Astrocyte of the hippocampus (primary cell): ENCODE measurements around the gene CLIC3.
A peak's percentile ranks its signal among the peaks of the same experiment; 100 is the strongest.
"Not testable (repeated sequence)": the region's sequence is repeated elsewhere in the genome, so short reads cannot be mapped to it uniquely, and the experiment has no call there.

Experiments
- DNase-seq: peaks from one replicate; pipeline ENCODE4 v3.0.0; 2011; ENCODE audit warnings: low read depth, low spot score

Gene CLIC3, protein sequence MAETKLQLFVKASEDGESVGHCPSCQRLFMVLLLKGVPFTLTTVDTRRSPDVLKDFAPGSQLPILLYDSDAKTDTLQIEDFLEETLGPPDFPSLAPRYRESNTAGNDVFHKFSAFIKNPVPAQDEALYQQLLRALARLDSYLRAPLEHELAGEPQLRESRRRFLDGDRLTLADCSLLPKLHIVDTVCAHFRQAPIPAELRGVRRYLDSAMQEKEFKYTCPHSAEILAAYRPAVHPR

DNA sequence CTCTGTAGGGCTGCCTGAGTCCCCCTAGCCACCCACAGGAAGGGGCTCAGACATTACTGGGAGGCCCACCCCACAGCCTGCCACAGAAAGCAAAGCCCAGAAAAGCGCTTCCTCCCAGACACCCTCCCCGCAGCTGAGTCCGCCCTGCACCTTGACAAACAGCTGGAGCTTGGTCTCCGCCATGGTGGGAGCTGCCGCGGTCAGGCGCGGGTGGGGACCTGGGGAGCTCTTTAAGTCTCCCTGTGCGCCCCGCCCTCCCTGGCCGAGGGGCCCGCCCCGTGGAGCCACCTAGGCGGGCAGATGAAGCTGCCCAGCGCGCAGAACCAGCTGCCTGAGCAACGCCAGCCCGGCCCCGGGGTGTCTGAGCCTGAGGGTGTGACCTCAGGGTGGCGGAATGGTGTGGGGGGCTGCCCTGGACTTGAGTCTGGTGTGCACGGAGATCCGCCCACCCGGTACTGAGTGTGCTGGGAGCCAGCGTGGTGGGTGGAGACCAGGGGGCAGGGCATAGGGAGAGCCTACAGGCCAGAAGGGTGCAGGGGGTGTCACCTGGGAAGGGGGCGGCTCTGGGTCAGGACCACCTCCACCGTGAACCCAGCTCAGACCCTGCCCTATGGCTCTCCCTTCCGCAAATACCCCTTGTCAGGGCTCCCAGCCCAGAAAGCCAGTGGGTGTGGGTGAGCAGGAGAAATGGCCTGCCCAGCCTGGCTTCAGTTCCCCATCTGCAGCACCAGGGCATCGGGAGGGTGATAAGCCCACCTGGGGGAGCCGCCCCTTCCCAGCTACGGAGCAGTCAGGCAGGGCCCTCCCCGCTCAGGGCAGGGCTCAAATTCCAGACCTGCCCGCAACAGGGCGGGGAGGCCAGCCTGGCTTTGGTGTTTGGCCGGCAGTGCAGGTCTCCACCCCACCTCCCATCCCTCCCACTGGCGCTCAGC lies at the start of gene CLIC3:
Gene CLIC3, minus strand, starts transcription at position 208 of the 932 bp plus-strand sequence. Its CDS starts 25 bp downstream, at position 183.
- peak; percentile 55 for DNase-seq

DNA sequence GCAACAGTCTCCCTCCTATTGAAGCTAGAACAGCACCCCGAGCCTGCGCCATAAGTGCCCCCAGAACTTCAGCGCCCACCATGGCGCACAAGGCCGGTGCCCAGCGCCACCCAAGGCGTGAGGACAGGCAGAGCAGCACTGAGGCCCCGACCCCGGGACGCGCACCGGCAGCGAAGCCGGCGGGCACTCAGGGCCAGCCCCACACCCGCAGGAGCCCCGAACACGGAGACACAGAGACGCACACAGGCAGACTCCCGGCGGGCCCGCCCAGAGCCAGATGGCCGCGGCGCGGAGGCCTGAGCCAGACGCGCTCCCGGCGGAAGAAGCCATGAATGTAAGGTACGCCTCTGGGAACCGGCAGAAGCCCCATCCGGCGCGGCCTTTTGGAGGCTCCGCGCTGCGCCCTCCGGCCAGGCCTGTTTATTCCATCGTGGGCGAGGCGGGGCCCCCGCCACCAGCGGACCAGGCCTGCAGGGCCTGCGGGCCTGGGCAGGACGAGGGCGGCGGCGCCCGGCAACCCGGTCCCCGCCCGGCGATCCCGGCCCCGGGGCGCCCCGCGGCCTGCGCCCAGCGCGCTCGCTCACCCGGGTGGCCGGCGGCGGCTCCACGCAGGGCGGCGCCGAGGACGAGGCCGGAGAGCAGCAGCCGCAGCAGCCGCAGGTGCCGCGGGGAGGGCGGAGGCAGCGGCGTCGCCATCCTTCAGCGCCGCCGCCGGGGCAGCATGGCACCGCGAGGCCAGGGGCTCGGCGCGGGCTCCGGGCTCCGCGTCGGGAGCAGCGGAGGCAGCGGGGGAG lies 49.1 kb upstream of the CLIC3 start:
- DNase-seq = peak; percentile 75

DNA sequence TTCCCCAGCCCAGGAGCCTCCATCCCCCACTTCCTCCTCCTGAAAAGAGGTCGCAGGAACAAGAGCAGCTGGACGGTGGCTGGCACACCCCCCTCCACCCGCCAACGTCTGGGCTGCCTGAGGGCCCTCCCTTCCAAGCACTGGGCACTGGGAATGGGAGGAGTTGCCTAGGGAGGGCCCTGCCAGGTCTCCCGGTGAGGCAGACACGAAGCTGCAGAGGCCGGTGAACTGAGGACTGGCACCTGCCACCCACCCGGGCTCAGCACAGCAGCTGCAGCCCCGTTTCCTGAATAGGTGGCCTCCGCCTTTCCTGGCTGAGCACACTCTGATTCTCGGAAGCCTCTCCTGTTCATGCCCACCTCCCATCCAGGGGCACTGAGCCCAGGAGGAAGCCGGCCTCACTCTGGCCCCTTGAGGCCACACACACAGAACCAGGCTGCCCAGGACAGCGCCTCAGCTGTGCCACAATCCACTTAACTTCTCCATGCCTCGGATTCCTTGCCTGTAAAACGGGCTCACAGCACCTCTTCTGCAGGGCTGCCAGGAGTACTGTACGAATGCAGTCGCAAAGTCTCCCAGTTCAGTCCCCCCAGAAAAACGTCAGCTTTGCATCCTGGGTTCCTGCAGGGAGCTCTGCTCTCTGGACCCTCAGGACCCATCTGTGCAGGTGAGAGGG lies 48.3 kb upstream of the CLIC3 start:
- no peak for DNase-seq

DNA sequence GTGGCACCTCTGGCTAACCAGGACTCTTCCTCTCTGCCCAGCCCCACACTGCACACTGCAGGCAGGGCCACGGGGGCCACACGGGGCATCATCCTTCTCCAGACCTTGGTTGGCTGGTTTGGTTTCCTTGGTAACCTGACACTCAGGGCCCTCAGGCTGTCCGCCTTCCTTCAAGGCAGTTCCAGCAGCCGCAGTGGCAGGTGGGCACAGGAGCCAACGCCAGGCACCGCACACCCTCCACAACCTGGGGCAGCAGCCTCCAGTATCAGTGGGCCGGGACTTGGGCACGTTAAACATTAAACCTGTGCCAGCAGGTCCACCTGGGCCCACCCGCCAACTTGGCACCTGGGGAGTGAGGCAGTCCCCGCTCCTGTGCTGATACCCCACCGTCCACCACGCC lies 47.7 kb upstream of the CLIC3 start:
- no peak for DNase-seq

DNA sequence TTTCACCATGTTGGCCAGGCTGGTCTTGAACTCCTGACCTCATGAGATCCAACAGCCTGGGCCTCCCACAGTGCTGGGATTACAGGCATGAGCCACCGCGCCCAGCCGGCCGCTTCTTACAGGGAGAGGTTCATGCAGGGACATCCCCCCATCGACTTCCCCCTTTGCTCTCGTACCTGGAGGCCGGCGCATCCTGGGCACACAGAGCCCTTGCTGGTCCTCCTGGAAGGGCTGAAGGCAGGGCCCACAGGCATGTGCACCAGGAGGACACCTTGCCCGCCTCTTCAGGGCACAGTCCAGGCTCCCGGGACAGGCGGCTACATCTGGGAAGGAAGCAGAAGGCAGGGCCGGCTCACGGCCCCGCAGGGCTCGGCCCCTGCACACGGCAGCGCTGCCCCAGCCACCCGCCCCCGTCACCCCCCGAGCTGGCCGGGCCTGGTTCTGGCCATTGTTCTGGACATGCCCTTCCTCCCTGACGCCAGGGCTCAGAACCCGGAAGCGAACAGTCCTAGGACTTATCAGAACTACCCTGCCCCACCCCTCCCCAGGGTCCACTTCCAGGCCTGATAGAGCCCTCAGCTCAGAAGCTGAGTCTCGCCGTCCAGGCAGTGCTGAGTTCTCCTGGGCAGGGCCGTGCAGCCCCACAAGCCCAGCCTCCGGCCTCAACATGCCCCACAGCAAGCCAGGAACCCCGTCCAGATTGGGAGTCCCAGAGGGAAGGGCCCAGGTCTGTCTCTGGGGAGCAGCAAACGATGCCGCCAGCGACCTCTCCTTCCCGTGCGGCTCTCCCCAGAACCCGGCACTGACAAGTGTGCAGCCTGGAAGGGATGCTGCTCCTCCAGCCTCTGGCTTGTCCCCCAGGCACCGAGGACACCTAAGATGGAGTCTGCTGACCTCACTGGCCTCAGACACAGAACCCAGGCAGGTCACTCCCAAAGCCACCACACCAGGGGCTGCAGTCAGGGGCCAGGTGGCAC lies 46.7 kb upstream of the CLIC3 start:
- no peak for DNase-seq

DNA sequence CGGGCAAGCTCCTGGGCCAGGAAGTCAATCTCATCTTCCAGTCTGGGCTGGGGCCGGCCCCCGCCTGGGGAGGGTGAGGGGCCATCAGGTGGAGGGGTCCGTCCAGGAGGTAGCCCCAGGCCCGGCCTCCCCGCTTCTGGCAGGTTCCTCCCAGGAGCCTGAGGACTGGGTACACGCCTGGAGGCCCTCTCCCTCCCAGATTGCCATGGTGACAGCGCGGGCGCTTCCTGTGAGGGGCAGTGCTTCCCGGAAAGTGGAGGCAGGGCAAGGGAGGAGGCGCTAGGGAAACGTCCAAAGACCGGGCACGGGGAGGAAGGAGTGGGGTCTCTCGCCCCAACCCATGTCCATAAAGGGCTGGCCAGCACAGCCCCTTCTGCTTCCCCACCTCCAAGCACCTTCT lies 44.8 kb upstream of the CLIC3 start:
- DNase-seq = no peak

DNA sequence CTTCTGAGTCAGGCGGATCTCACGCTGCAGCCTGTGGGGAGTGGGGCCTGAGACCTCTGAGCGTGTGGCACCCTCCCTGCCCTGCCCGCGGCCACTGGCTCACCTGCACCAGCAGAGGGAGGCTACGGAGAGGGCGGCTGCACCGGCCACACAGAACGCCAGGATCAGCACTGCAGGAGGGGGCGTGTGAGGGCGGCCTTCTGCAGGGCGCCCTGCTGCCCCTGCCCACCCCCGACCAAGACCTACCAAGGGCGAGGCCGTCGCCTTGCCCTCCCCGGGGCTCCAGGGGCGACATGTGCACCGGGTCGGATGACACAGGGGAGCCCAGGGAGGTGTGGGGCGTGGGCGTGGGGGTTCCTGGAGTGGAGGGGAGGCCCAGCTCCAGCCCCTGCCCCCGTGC lies 44.2 kb upstream of the CLIC3 start:
- DNase-seq = no peak

DNA sequence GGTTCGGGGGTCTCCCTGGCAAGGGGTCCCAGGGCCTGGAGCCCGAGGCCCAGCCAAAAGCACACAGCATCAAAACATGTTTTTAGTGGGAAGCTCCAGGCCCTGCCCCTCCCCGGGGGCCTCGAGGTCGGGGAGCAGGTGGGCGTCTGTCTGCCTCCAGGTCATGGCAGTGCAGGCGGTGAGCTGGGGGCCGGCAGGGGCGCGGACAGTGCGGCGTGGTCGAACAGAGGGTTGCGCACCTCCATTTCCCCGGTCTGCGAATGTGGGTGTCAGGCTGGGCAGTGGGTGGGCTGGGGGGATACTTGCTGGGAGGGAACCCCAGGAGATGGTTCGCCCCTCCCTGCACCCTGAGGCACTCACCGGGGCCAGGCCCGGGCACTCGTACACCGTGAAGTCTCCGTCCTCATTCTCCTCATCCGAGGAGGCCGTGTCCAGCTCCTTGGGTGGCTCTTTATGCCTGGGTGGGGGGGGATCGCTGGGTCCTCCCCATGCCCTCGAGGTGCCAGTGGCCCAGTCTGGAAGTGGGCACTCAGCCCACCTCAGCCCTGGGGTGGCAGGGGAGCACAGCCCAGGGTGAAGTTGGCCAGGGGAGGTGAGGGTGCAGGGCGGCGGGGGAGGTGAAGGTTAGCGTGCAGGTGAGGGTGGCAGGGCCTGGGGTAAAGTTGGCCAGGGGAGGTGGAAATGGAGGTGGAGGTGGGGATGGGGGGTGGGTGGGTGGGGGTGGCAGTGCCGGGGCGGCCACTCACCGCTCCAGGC lies 43.4 kb upstream of the CLIC3 start:
- DNase-seq = no peak

DNA sequence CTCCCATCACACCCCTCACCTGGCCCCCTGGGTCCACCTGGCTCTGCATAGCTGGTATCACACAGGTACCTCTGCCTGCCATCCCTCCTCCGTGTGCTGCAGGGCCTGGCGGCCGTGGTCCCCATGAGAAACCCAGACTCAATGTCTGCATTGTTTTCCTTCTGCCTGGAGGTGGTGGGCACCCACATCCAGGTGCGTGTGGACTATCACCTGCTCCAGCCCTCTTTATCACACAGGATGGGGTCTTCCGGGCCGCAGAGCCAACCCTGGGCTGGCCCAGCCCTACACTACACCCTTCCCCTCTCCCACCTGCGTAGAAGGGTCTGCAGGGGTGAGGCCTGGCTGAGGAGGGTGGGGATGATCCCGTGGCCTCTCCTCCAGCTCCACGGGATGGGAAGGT lies 42.5 kb upstream of the CLIC3 start:
- no peak for DNase-seq

DNA sequence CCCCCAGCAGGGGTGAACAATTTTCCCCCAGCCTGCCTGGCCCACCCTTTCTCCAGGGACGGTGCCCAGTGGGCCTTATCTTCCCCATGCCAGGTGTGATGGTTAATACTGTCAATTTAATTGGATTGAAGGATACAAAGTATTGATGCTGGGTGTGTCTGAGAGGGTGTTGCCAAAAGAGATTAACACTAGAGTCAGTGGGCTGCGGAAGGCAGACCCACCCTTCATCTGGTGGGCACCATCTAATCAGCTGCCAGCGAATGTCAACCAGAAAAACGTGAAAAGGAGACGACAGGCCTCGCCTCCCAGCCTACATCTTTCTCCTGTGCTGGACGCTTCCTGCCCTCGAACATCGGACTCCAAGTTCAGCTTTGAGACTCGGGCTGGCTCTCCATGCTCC lies 41.1 kb upstream of the CLIC3 start:
- no peak for DNase-seq

DNA sequence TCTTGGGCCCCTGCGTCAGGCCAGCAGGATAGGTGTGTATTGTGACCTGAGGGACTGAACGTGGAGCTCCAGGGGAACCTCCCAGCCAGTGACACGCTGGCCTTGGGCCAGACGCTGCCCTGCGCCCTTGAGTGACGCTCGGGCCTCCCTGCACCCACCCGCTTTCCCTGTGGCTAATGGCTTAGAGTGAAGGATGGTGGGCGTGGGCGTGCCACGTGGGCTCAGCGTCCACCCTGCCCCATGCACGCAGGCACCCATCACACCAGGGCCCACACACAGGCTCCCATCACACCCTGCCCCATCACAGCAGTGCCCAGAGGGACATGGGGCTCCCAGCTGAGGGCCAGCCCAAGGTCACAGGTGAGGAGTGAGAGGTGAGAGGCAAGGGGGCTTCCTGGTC lies 40.7 kb upstream of the CLIC3 start:
- no peak for DNase-seq

DNA sequence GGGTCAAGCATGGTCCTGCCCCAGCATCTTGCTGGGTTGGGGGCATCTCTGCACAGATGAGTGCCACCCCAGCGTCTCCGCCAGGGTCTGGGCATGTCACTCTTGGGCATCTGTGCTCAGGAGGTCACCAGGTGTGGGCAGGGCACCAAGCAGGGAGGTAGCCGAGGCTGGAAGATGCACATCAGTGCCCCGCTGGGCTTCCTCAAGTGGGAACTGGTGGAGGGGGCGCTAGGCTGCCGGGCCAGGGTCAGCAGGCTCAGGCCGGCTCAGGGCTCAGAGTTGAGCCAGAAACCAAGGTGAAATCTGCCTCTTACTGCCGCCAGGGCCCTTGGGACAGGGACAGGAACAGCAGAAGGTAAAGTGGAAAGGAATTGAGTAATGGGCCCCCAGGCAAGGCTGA lies 39.6 kb upstream of the CLIC3 start:
- DNase-seq = no peak

DNA sequence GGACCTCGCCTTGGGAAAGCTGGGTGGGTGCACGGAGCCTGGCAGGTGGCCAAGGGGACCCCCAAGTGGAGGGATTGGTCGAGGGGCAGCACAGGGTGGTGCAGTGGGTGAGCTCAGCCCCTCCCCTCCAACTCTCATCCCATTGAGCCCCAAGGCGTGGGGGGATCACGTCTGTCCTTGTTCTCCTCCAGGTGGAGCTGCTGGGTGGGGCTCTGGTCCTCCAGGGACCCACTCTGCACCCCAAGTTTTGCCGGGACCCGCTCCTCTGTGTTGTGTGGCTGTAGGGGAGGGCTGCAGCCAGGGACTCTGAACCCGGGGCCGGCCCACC lies 39.1 kb upstream of the CLIC3 start:
- no peak for DNase-seq

DNA sequence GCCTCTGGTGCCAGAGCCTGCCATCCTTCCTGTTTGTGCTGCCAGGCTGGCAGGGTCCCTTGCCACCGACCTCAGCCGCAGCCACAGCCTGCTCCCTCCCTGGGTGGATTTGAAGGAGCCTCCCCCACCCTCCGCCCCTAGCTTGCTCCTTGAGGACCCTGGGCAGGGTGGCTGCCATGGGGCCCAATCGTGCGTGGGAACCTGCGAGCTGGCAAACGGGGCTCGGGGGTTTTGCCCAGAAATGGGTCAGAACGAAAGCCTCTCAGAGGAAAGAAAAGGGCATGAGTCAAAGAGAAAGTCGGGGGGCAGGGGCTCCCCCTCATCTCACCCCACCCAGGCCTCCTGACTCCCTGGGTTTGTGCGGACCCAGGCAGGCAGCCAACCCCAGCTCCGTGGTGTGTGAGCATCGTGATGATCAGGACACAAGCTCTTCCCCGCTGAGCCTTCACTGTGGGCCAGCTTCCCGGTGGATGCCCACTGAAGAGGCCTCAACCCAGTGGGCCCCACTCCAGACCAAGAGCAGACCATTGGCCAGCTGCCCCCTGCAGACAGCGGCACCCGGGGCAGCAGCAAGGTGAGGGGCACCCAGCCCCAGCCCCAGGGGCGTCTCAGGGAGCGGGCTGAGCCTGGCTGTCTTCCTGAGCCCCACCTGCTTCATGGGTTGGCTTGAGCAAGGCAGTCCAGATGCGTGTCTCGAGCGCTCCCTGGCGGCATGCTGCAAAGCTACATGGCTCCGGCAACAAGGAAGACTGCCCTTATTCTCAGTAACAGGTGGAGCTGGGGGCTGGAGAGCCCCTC lies 38.5 kb upstream of the CLIC3 start:
- peak; percentile 90 for DNase-seq

DNA sequence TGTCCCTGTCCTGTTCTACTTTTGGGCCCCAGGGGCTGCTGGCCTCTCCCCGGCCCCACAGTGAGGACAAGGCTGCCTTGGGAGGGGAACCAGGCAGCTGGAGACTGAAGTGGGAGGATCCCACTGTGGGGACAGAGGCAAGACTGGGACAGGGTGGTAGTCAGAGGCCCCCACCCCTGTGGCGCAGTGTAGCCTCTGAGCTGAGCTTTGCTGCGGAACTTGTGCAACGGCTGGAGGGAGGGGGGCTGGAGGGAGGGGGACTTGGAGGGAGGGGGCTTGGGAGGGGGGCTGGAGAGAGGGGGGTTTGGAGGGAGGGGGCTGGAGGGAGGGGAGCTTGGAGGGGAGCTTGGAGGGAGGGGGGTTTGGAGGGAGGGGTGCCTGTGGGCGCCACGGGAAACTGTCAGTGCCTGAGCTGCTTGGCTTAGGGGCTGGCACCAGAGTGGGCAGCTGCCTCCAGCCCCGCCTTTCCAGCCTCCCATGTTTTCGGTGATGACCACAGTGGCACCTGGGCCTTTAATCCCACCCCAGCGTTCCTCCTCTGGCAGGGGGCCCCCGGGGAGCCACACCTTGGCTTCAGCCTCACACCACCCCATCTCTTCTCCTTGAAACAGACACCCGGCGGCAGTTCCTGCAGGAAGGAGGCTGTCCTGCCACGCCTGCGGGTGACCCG lies 37.8 kb upstream of the CLIC3 start:
- DNase-seq = no peak

DNA sequence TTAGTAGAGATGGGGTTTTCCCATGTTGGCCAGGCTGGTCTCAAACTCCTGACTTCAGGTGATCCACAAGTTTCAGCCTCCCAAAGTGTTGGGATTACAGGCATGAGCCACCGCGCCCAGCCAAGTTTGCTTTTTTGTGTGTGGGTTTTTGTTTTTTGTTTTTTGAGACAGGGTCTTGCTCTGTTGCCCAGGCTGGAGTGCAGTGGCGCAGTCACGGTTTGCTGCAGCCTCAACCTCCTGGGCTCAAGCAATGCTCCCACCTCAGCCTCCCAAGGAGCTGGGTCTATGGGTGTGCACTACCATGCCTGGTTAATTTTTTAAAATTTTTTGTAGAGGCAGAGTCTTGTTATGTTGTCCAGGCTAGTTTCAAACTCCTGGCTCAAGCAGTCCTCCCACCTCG lies 37.1 kb upstream of the CLIC3 start:
- DNase-seq = not testable (repeated sequence)

DNA sequence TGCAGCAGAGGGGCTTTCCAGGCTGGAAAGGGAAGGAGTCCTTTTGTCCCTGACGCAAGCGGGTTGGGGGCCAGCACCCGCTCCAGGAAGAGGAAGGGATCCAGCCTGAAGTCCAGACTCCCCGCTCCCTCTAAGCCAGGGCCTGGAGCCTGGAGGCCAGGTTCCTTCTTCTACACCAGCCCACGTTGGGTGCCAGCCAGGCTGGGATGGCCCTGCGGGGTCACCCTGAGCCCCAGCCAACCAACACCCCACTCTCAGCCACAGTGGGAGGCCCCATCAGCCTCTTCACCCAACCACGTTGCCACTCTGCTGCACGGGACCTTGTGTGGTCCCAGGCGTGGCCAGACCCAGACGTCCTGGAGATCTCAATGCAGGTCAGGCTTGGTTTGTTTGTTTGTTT lies 36.5 kb upstream of the CLIC3 start:
- DNase-seq = no peak

DNA sequence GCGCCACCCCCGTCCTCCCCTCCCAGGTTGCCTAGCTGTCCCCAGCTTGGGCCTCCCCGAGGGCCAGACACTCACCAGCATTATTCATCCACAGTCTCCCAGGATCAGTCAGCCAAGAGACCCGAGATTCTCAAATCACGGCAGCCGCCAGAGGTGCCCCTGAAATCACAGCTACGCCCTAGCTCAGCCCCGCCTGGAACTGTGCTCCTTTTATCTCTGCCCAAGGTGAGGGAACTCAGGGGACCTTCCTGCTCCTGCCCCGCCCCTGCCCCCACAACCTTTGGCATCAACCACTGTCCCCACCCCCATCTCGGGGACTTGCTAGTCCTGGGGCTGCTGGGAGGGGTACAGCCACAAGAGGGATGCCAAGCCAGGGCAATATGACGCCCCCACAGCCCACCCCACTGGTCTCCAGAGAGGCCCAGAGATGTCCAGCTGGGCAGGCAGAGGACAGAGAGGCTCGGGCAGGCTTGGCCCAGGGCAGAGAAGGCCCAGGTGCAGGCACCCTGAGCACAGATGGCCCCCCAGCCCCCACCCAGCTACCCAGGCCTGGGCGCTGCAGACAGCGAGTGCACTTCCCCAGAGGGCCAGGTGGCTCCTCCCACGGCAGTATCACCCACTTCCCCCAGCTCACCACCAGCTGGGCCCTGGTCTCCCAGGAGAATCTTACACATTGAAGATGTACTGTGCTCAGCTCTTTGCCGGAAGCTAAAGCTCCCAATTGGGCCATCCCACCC lies 35.7 kb upstream of the CLIC3 start, which contains the start of gene FUT7:
Gene FUT7, minus strand, starts transcription at position 185 of the 737 bp plus-strand sequence. Its CDS starts 97 bp downstream, at position 88.
- DNase-seq = no peak
